Activated CD8-positive, alpha-beta memory T cell treated with anti-CD3 and anti-CD28 coated beads for 4 hours (primary cell): ENCODE results near the gene S100A16.
"Not testable (repeated sequence)": the region's sequence is repeated elsewhere in the genome, so short reads cannot be mapped to it uniquely, and the experiment has no call there.

Experiments used
- DNase-seq, 2 donors: peaks; one replicate each; pipeline ENCODE4 v3.0.0-alpha.2; 2020; ENCODE audit warnings: low read depth in 2 of 2

S100A16 gene

DNA sequence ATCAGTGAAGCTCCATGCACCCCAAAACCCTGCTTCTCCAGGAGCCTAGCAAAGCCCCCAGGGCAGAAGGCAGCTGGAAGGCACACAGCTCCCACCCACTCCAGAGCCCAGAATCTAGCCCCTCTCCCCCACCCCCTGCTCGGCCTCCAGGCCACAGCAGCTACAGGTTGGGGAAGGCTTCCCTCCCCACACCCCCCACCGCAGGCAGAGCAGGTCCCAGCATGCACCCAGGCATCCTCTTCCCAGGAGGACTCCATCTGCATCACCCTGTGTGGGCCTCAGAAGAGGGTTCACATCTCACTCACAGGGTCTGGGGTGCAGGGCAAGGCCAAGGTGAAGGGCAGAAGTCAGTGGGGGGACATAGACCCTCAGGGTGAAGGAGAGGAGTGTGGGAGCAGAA, 2.5 kb upstream of the S100A16 start:
- no peak for DNase-seq

DNA sequence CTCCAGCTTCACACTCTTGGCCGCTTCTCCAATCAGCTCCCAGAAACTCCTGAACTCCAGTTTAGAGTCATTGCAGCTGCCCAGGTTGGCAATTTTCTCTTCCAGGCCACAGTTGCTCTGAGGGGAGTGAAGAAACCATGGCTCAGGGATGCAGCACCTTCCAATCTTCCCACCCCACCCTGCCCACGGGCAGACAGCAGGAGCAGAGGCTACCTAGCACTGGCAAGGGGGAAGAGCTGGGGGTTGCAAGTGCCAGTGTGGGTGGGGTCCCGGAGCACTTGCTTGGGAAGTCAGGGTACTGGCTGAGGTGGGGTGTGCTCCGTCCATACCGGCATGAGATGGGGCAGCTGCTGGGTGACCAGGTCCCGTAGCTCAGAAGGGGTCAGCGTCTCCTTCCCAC, 2.0 kb upstream of the S100A16 start:
- DNase-seq, result no peak

DNA sequence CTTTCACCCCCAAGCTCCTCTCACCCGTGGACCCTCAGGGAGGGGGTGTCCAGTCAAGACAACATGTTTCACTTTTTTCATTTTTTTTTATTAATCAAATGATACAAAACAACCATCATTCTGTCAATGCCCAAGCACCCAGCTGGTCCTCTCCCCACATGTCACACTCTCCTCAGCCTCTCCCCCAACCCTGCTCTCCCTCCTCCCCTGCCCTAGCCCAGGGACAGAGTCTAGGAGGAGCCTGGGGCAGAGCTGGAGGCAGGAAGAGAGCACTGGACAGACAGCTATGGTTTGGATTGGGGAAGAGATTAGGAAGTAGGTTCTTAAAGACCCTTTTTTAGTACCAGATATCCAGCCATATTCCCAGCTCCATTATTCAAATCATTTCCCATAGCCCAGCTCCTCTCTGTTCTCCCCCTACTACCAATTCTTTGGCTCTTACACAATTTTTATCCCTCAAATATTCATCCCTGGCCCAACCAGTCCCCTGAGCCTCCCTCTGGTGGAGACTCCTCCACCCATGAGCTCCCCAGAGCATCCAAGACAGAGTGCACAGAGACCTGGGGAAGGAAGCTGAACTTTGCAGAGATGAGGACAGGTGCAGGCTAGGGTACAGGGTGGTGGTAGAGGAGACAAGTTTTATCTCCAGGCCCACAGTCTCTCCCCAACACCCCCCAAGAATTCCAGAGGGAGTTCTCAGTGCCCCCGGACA, 1.4 kb upstream of the S100A16 start:
- DNase-seq, result no peak

DNA sequence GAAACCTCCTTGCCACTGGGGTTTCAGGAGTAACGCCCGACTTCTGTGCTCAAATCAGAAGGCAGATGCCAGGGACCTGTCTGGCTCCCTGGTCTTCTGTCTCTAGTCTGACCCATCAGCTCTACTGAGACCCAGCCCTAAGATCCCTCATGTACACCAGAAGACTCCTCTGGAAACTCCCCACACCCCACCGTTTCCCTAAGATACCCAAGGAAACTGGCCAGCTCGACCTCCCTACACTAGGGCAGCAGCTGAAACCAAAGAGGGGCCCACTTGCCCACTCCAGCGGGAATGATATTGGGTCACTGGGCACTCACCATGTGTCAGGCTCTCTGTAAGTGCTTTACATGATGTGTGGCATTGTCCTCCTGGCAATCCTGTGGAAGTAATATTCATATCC, 469 bp upstream of the S100A16 start:
- DNase-seq, result no peak

DNA sequence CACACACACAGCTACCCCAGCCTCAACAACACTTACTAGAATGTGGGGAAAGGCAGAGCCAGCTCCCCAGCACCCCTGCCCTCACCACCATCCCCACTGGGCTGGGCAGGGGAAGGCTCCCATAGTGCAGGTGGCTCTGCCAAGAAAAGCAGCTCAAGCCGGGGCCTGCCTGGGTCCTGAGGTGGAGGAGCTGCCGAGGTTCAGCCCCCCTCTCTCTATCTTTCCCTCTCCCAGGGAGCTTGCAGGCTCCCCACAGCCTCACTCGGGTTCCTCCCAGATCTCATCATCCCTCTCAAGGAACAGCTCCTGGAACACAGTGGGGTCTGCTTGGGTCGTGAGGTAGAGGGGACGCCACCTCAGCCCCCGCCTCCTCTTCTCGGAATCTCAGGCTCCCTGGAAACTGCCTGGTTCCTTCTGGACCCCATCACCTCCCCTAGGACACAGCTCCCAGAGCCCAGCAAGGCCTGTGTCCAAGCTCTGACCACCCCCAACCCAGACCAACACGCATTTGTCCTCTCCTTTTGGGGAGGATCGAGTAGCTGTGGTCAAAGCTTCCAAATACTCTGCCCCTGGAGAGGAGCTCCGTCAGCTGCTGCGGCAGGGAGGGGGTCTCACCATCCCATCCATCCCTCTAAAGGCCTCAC, 704 bp downstream of the S100A16 start:
- DNase-seq, result no peak

DNA sequence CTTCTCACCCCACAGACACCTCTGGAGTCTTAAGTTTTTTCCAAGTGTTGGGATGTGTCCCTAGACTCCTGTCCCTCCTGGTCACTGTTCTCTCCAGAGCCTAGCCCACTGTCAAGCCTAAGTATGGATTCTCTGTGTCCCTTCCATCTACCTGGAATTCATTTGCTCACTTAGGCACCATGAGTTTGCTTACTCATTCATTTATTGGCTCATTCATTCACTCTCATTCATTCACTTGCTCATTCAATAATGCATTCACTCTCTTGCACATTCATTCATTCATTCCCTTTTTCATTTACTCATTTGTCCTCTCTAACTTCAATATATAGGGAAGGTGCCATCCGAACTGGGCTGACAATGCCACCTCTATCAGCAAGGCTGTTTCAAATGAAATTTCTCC, 1.6 kb downstream of the S100A16 start:
- DNase-seq, result no peak

DNA sequence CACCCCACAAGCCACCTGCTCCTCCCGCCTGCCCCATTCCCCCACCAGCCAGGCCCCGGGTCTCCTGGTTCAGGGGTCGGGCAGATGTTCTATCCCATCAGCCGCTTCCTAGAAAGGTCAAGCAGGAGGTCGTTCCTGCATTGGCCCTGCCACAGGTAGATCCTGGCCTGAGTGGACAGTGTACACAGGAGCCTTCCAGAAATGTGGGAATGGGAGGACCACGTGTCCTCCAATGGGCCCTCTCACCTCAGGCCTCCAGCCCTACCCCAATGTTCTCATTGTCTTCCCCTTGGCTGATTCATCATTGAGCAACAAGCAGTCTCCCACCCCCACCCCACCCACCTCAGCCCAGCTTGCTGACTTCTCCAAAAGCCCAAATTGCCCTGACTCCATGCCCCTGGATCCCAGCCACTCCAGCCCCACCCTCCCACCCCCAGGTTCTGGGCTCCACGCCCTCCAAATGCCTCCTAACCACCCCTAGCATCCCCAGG, 2.1 kb downstream of the S100A16 start:
- DNase-seq, result no peak

DNA sequence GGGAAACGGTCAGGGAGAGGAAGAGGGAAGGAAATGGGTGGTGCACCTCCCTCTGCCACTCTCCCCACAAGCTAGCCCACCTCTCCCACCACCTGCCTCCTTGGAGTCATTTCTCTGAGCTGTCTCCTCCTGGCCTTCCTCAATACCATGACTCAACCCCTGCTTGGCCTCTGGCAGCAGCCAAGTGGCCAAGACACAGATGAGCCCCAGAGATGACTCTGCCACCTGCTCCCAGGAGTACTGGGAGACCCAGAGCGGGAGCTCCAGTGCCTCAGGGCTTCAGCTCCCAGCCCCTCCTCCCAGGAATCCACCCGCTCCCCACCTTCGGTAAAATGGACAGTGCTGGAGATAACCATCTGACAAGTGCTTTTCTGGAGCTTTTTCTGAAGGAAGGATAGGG, 2.6 kb downstream of the S100A16 start:
- DNase-seq, result no peak

DNA sequence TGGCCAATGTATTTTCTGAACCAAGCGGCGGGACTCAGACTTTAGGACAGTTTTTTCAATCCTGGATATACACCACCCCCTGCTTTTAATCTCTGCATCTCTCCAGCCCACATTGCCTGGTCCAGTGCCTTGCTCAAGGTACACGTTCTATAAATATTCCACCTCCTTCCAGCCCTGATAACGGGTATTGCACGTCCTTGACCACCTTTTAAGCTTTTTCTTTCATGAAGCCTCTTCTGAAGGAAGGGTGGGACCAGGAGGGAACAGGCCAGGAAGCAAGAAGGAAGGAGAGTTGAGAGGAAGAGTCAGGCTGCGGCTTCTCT, 3.4 kb downstream of the S100A16 start:
- DNase-seq, result no peak

DNA sequence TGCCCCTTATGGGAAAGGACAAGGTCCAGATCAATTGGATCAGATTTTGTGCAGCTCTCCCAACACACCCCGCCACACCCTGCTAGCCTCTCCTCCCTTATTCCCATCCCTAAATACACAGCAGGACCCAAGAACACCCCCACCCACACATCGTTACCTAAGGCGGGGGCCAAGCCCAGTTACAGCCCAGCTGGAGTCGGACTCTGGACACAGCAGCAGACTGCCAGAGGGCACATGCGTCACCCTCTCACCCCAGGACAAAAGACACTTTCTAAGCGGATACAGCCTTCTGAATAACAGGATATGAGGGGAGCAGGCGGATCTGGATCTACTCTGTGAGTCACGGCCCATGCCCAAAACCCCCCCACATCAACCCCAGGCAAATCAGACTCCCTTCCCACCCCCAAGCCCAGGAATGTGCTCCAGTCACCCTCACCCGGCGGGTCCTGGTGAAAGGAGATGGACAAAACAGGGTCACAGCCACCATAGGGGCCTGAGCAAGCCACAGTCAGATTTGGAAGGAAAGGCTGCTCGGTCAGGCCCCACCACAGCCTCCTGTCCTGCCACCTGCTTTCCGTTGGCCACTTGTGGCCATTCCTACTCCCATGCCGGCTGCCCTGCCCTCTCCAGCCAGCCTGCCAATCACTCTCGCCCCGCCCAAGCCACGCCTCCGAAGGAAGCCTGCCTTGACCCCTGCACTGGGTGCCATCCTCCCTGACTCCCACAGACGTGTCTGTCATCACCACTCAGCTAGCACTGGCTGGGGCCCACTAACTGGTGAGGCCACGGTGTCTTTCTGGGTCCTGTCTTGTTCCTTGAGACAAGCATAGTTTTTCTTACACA, 4.0 kb downstream of the S100A16 start:
- no peak for DNase-seq

DNA sequence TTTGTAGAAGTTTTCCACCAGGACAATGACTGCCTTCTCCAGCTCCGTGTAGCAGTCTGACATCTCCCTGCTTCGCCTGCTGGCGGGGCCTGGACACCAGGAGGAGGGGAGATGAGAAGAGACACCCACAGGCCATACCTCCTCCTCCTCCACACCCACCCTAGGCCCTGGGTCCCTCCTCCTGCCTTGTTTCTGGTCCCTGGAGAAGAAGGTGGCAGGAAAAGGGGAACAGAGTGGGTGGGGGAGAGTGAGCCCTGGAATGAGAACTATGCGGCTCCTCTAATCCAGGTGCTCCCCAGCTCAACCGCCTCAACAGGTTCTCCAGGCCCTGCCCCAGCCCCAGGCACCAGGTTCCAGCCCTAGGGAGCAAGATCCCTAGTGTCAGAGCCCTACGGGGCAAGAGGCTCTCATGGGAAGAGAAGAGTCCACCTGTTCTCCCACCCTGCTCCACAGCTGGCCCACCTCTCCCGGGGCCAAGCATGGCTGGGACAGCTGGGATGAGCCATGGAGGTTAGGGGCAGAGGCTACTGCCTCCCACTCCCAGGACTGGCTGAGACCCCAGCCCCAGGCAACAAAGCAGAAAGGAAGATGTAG, 4.8 kb downstream of the S100A16 start:
- DNase-seq, result no peak

DNA sequence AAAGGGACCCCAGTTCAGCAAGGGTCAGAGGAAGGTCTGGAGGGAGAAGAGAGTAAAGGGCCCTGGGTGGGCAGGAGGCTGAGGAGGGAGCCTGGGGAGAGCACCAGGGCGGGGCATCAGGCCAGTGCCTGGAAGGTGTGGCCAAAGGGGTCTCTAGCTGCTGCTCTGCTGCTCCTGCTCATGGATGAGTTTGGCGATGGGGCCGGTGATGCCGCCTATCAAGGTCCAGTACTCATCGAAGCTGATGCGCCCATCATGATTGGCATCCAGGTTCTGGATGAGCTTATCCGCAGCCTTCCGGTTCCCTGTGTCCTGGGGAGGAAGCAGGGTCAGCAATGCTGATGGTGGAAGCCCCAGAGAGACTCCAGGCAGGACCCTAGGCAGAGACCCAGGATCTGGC, 5.6 kb downstream of the S100A16 start:
- DNase-seq, result no peak

DNA sequence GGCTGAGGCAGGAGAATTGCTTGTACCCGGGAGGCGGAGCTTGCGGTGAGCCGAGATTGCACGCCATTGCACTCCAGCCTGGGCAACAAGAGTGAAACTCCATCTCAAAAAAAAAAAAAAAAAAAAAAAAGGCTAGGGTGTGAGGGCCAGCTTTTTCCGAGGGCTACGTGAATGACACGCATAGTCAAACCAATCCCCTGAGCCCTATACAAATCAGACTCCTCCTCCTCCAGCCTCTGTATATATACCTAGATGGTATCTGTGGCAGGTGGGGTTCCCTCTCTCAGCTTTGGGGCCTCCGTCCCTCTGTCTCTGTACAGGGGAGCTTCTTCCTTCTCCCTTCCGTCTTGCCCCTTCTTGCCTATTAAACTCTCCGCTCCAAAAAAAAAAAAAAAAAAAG, 6.7 kb downstream of the S100A16 start:
- no peak for DNase-seq

DNA sequence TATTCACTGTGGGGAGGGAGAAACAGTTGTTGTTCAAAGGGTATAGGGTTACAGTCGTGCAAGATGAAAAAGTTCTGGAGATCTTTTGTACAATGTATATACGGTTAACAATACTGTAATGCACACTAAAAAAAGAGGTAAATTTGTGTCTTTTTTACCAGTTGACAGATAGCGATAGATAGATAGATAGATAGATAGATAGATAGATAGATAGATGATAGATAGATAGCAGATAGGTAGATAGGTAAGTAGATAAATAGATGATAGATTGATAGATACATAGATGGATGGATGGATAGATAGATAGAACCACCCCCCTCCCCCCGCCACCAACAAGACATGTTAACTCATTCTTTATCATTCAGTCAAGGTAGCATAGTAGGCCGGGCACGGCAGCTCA, 10.2 kb downstream of the S100A16 start:
- DNase-seq, result no peak

DNA sequence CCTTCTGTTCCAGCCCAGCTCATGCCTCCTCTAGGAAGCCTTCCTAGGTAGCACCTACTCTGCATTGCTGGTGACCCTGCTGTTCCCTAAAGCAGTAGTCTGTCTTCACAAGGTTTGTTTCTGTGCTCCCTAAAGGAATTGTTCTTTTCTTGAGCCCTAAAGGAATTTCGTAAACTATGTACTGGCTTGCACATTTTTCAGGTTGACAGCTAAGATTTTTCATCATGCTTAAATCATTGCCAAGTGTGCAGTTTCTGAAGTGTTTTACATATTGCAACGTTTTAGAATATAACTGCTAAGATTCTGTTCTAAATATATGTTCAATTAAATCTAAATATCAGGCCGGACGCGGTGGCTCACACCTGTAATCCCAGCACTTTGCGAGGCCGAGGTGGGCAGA, 13.1 kb downstream of the S100A16 start:
- DNase-seq, result no peak

DNA sequence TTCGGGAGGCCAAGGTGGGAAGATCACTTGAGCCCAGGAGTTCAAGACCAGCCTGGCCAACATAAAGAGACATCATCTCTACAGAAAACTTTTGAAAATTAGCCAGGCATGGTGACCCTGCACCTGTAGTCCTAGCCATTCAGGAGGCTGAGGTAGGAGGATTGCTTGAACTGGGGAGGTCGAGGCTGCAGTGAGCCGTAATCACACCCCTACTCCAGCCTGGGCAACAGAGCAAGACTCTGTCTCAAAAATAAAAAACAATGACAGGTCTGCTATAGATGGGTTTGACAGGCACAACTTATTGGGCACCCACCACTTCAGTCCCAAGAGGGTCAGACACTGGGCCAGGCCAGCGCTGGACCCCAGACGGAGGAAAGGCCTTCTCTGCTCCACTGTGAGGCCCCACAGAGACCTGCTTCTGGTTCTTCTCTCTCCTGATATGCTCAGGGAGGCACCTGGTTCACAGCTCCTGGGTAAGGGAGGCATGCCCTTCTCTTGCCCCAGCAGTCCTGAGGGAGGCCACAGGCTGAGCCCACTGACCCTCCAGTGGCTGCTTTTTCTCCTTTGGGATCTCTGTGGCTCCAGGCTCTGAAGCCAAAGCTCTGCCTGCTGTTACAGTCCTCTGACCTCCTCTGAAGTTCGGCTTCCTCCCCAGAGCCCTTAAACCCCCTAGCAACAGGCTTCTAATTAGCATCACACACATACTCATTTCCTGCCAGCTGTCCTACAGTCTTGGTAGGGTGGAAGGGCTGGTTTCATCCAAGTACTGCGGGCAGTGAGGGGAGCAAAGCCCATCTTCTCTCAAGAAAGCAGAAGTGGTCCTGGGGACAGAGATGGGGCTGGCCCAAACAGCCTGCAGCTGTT, 14.4 kb downstream of the S100A16 start:
- DNase-seq, result no peak

DNA sequence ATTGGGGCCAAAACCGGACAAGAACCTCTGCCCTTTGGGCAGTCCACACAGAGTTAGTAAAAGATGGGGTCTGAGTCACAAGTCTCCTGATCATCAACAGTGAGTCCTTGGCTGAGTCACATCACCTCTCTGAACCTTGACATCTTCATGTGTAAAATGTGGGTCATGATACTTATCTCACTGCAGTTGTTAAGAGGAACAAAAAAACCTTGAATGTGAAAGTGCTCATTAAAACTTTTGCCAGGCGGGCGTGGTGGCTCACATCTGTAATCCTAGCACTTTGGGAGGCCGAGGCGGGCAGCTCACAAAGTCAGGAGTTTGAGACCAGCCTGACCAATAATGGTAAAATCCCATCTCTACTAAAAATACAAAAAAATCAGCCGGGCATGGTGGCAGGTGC, 15.7 kb downstream of the S100A16 start:
- no peak for DNase-seq

DNA sequence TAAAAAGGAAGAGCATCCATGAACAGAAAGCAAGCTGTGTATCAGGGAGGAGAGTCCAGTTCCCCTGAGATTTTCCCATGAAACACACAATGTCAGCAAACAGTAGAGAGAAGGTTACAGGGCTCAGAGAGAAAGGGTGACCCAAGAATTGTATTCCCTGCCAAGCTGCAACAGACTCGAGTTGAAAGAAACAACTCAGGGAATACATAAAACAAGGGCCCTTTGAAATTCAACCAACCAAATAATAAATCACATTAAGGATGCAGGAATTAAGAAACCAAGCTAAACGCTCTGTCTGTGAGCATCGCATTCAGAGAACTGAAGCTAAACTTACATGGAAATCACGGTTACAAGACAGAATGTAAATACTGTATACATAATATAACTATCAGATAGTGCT, 20.2 kb downstream of the S100A16 start:
- no peak for DNase-seq

DNA sequence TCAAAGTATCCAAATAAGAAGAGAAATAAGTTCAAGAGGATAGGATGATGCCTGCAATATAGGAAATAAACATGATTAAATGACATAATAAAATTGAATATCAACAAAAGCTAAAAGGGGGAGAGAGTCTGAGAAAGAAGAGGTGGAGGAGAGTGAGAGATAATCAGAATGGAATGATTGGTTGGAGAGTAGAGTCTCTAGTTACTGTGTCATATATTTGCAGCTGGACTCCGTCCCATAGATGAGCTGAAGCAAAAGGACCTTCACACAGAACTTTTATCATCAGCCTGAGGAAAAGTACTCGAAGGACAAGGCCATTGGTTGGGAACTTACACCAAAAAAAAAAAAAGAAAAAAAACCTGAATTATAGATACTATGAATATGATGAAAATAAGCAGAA, 24.5 kb downstream of the S100A16 start:
- DNase-seq, result no peak

DNA sequence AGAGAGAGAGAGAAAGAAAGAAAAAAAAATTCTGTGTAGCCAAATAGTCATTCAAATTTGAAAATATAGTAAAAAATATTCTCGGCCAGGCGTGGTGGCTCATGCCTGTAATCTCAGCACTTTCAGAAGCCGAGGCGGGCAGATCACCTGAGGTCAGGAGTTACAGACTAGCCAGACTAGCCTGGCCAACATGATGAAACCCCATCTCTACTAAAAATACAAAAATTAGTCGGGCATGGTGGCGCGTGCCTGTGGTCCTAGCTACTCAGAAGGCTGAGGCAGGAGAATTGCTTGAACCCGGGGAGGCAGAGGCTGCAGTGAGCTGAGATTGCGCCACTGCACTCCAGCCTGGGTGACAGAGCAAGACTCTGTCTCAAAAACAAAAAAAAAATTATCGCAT, 24.9 kb downstream of the S100A16 start:
- not testable (repeated sequence) for DNase-seq

DNA sequence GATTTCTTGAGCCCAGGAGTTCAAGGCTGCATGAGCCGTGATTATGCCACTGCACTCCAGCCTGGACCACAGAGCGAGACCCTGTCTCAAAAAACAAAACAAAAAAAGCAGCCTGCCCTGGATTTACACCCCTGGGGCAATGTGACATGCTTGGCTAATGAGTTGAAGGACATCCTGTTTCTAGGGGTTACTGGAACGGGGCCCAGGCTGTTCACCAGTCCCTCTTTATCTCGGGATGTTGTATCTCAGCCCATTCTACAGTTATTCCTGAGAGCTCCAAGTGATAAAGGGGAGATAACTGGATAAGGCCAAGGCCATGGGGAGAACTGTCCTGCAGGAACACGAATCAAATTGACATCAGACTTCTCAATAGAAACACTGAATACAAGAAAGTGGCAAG, 25.6 kb downstream of the S100A16 start:
- no peak for DNase-seq

DNA sequence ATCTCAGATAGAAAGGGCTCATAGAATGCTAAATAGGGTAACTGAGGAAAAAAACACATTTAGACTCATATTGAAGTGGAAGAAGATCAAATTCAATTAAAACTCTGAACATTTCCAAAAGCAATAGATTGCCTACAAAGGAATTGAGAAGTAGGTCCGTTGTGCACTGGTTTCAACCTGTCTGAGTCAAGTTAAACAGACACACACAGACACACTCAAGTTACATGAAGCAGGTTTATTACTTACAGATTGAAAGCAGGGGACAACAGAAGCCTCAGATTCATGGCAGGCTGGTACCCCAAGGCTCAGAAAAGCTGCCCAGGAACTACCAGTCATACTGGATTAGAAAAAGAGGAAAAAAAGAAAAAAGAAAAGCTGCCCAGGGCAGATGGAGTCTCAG, 26.6 kb downstream of the S100A16 start:
- DNase-seq, result no peak
